A673 (cell line): ENCODE measurements around the gene CITED1. TPM values are rescaled to one million over a fixed set of nuclear protein-coding genes. Genes with fewer than 3 reads are reported as not detected.

Source experiments
- BruUV-seq: library from RNA; stranded (reverse); fragments of 400-500 nt; replicated peaks from 2 replicates; lab custom pipeline; 2021; lab: Mats Ljungman, UMichigan
- CTCF ChIA-PET: fragments of 300-600 bp; sonication (Branson Sonifier 250); formaldehyde crosslinking; loops from one replicate; lab custom pipeline; 2022; ENCODE audit warnings: antibody characterized with exemption; lab: Charles Lee
- POLR2A ChIA-PET: fragments of 300-600 bp; sonication (Branson Sonifier 250); formaldehyde crosslinking; loops from one replicate; lab custom pipeline; 2022; ENCODE audit warnings: antibody characterized with exemption; ENCODE audit not compliant: low non-redundant PET; lab: Charles Lee
- DNase-seq: peaks from one replicate; pipeline ENCODE4 v3.0.0-alpha.2; 2015; ENCODE audit warnings: low spot score
- H3K27ac ChIP-seq: fragments of 200-600 bp; sonication (generic); 2 replicates; pipeline ENCODE4 v1.5.1; 2016; ENCODE audit warnings: mixed run types, low read depth, mild to moderate bottlenecking, mixed read lengths, antibody characterized with exemption, low read length; ENCODE audit not compliant: poor library complexity, severe bottlenecking
- H3K27me3 ChIP-seq: fragments of 200-600 bp; sonication (generic); replicated peaks from 2 replicates; pipeline ENCODE4 v1.6.1; 2017; ENCODE audit warnings: mixed run types, low read depth, mild to moderate bottlenecking, mixed read lengths, antibody characterized with exemption, low read length; ENCODE audit not compliant: insufficient read depth, poor library complexity
- H3K36me3 ChIP-seq: fragments of 200-600 bp; sonication (generic); 2 replicates; pipeline ENCODE4 v1.6.1; 2016; ENCODE audit warnings: mixed run types, mild to moderate bottlenecking, mixed read lengths, antibody characterized with exemption, low read length; ENCODE audit not compliant: insufficient read depth, poor library complexity, severe bottlenecking
- H3K4me1 ChIP-seq: fragments of 200-600 bp; sonication (generic); 2 replicates; pipeline ENCODE4 v1.6.1; 2017; ENCODE audit warnings: mixed run types, mild to moderate bottlenecking, mixed read lengths, antibody characterized with exemption, low read length; ENCODE audit not compliant: insufficient read depth, poor library complexity, severe bottlenecking
- H3K4me3 ChIP-seq: fragments of 200-600 bp; sonication (generic); 2 replicates; pipeline ENCODE4 v1.5.1; 2016; ENCODE audit warnings: low read depth, mixed run types, mild to moderate bottlenecking, mixed read lengths, low read length; ENCODE audit not compliant: poor library complexity, severe bottlenecking
- H3K9me3 ChIP-seq: fragments of 200-600 bp; sonication (generic); 2 replicates; pipeline ENCODE4 v1.6.1; 2016; ENCODE audit warnings: mixed run types, low read depth, mild to moderate bottlenecking, mixed read lengths, antibody characterized with exemption, low read length; ENCODE audit not compliant: poor library complexity, severe bottlenecking
- CTCF ChIP-seq: fragments of 300-800, 200-600 bp; sonication (generic); conservative IDR thresholded peaks from 2 replicates; pipeline ENCODE4 v1.5.1; 2017; ENCODE audit warnings: low read depth, mild to moderate bottlenecking, antibody characterized with exemption, low read length, moderate library complexity, mixed read lengths
- EZH2 ChIP-seq: fragments of 200-600 bp; sonication (generic); IDR thresholded peaks from 2 replicates; pipeline ENCODE4 v1.6.1; 2017; ENCODE audit warnings: borderline replicate concordance, low read depth, mild to moderate bottlenecking, mixed read lengths, antibody characterized with exemption, low read length; ENCODE audit not compliant: poor library complexity, severe bottlenecking
- intact Hi-C: fragments of 100-400 bp; cut with micrococcal nuclease; formaldehyde crosslinking; loops from one replicate; pipeline ENCODE4 v1.10.0; 2022; ENCODE audit not compliant: unreplicated experiment
- total RNA-seq: library from RNA; stranded (reverse); gene quantifications from 2 replicates; pipeline ENCODE4 v1.2.3, GENCODE V29; 2021

CITED1 gene
- total RNA-seq, 1 experiment from 2014 or later: 3.2 TPM

DNA sequence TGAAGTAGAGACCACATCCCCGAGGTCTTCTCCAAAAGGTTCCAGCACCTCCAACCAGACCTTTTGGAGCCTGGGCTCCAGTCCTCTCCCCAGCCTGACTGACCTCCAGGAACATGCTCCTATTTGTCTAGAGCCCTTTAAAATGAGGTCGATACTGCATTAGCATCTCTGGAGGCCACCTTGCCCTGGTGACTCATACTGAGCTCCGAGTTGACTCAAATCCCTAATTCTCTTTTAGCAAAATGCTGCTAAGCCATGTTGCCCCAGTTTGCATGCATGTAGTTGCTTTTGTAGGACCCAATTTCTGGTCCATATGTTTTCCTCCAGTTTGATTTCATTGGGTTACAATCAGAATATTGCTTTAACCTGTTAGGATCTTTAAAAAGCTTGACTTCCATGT lies 43.5 kb upstream of the CITED1 start:
- no peaks in the 10 kb centered on the region for H3K9me3 ChIP-seq
- DNase-seq: no peak
- H3K36me3 ChIP-seq: no peaks in the 10 kb centered on the region
- POLR2A ChIA-PET: no interaction called here
- no peak overlapping the region for H3K4me3 ChIP-seq
- CTCF ChIA-PET: no interaction called here
- intact Hi-C loops: no loop called here
- no peak overlapping the region for H3K27ac ChIP-seq
- BruUV-seq: no TSS peak
- TF ChIP-seq EZH2 (no peak), CTCF (no peak)
- H3K4me1 ChIP-seq: no peaks in the 10 kb centered on the region
- no peaks in the 10 kb centered on the region for H3K27me3 ChIP-seq

- CTCF ChIA-PET: no interaction called here
- intact Hi-C loops: no loop called here
These were observed 42.7 kb upstream of the CITED1 start for GRCh38 chrX:72348247-72348979.

DNA sequence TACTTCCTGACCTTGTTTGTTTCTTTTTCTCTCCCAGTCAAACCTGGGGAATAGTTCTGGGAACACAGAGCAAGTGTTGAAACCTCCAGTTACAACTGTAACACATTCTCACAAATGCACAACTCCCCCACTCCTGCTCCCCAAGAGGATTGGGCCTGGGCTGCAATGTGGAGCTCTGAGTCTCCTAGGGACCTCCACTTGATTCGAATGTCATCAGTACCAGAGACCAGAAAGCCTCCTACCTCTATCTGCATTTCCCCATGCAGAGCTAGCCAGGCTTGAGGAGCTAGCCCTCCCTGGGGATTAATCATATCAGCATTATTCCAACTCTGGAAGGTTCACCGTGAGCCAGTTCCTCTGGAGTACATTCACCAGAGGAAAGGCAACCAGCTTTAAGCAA lies 41.7 kb upstream of the CITED1 start:
- intact Hi-C loops: no loop called here
- BruUV-seq: no TSS peak
- H3K36me3 ChIP-seq: no peaks in the 10 kb centered on the region
- no peak overlapping the region for H3K27ac ChIP-seq
- no peaks in the 10 kb centered on the region for H3K4me1 ChIP-seq
- no peak for TF ChIP-seq EZH2
- no peak for TF ChIP-seq CTCF
- CTCF ChIA-PET: no interaction called here
- no peaks in the 10 kb centered on the region for H3K9me3 ChIP-seq
- H3K27me3 ChIP-seq: no peaks in the 10 kb centered on the region
- no peak overlapping the region for H3K4me3 ChIP-seq
- POLR2A ChIA-PET: no interaction called here
- no peak for DNase-seq

More at GRCh38 chrX:72348247-72348979, 42.7 kb upstream of the CITED1 start:
- H3K27ac ChIP-seq: no peak overlapping the region
- H3K9me3 ChIP-seq: no peaks in the 10 kb centered on the region
- H3K4me3 ChIP-seq: no peak overlapping the region
- no TSS peak for BruUV-seq
- DNase-seq: no peak
- TF ChIP-seq CTCF: no peak
- no peak for TF ChIP-seq EZH2
- POLR2A ChIA-PET: no interaction called here
- no peaks in the 10 kb centered on the region for H3K4me1 ChIP-seq
- no peaks in the 10 kb centered on the region for H3K27me3 ChIP-seq
- H3K36me3 ChIP-seq: no peaks in the 10 kb centered on the region
